ENCODE results near the gene ELP5. TPM values are rescaled to one million over a fixed set of nuclear protein-coding genes. Genes with fewer than 3 reads are reported as not detected.

Gene ELP5
- total and polyA plus RNA-seq, 2 of the 4 experiments (the other 2 are of a cell fraction), result 39.3 to 46.6 TPM

DNA sequence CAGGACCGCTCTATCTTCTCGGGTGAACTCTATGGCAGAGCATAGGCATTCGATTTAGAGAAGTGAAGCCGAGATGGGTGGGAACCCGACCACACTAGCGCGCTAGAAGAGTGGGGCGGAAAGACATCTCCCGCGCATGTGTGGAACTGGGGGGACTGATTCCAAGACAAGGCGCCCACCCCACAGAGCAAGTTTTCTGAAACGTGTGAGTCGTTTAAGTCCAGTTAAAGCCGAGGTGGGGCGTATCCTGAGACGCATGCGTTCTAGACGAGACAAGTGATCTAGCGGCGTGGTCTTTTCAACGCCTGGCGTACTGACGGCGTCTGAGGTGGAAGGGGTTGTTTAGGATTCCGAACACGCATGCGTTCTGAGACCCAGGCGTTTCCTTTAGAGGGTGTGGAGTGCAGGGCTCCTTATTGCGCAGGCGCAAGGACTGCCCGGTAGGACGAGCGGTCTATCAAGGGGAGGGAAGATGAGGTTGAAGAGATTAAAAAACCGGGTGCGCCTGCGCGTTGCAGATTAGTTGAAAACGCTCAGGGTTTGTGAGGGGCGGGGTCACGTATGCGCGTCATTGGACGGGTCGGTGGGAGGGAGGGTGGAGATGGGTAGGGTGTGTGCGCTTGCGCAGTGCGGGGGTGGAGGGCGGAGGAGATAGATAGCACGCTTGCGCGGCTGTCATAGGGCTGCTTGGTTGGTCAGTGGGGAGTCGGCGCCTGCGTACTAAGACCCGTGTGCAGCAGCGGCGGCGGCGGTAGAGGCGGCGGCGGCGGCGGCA is 55.1 kb downstream of the ELP5 start, which contains the start of gene EIF5A:
TSS of gene EIF5A (plus strand) at position 718 of the 775 bp plus-strand sequence. CDS start 2,008 bp downstream, outside the sequence.
- dilution Hi-C loops (cut with HindIII; ENCODE audit: low sequenced_read_pairs, unreplicated experiment) (no loop called here), in situ Hi-C loops (cut with MboI; ENCODE audit: low sequenced_read_pairs) (loop anchor here (10.0 kb wide), 1 partner anchor 262 kb away; the partner anchor contains the start of gene SLC16A11), intact Hi-C loops (cut with micrococcal nuclease) (no loop called here)
- Histone ChIP-seq H3K14ac (replicated peaks; ENCODE audit: low read depth, low read length) (peak within 1 kb of the TSS; percentile 57), H3K4ac (ENCODE audit: low read depth, low read length) (peak within 1 kb of the TSS; percentile 78), H2AK9ac (replicated peaks; ENCODE audit: low read depth, low read length, poor library complexity) (peak within 1 kb of the TSS; percentile 99), H3K9me3 (ENCODE audit: control insufficient read depth, insufficient read depth, low read length) (no peaks in the 10 kb centered on the region), H3K9me1 (ENCODE audit: insufficient read depth, low read length) (peaks cover 9% of the 10 kb centered on the region; the same call in 1 of the 2 replicates), H2AFZ (replicated peaks; ENCODE audit: low read length, poor library complexity) (peak within 1 kb of the TSS; percentile 93), H3K36me3 (ENCODE audit: control insufficient read depth, insufficient read depth, low read length) (peaks cover 16% of the 10 kb centered on the region), H2BK5ac (ENCODE audit: low read depth, low read length, poor library complexity, severe bottlenecking) (peak within 1 kb of the TSS; percentile 87), H2AK5ac (ENCODE audit: low read depth, low read length) (peak within 1 kb of the TSS; percentile 87; the same call in 1 of the 2 replicates), H3K9ac (ENCODE audit: low read depth, low read length) (peak within 1 kb of the TSS; percentile 77), H3K23ac (ENCODE audit: low read depth, low read length) (peak within 1 kb of the TSS; percentile 78; the same call in 1 of the 2 replicates), H3K56ac (ENCODE audit: extremely low read depth, insufficient read depth, low read length) (peak within 1 kb of the TSS; percentile 76), H2BK15ac (ENCODE audit: low read depth, low read length) (peak within 1 kb of the TSS; percentile 4; the same call in 1 of the 3 replicates), H3K4me2 (ENCODE audit: low read depth, low read length) (peak within 1 kb of the TSS; percentile 98), H4K91ac (ENCODE audit: insufficient read depth, low read depth, low read length) (peak within 1 kb of the TSS; percentile 70), H4K8ac (ENCODE audit: low read depth in 2 of 2, low read length in 2 of 2) (peak within 1 kb of the TSS; percentile 45 to 91), H2BK120ac (ENCODE audit: low read depth, low read length) (peak within 1 kb of the TSS; percentile 56; the same call in 1 of the 2 replicates), H3K27me3 (ENCODE audit: control insufficient read depth, insufficient read depth, low read length) (no peaks in the 10 kb centered on the region; the same call in 1 of the 2 replicates), H3K79me1 (ENCODE audit: low read depth in 1 of 2, low read length in 2 of 2) (peaks cover 7 to 35% of the 10 kb centered on the region in 2 experiments; a peak in 3 of 4 replicates), H3K18ac (ENCODE audit: low read depth, low read length) (peak within 1 kb of the TSS; percentile 46), H3K4me1 (ENCODE audit: control insufficient read depth, insufficient read depth, low read length) (no peaks in the 10 kb centered on the region; the same call in 1 of the 2 replicates), H2BK20ac (ENCODE audit: low read depth, low read length) (no peak within 1 kb of the TSS), H4K5ac (ENCODE audit: low read depth, low read length) (peak within 1 kb of the TSS; percentile 22), H3K4me3 (ENCODE audit: insufficient read depth, low read depth, low read length) (peak within 1 kb of the TSS; percentile 68), H3K27ac (ENCODE audit: insufficient read depth, low read length) (peak within 1 kb of the TSS; percentile 74), H4K20me1 (ENCODE audit: insufficient read depth, low read length) (peaks cover 37% of the 10 kb centered on the region)
- TF ChIP-seq CHD1 (IDR thresholded peaks at IDR 0.05; ENCODE audit: low read depth, low read length), result peak; percentile 62; the same call in 1 of the 2 replicates
- peak; percentile 97 for TF ChIP-seq CEBPB (IDR thresholded peaks at IDR 0.05; ENCODE audit: low read depth, low read length)
- peak; percentile 69; the same call in 1 of the 2 replicates for TF ChIP-seq POLR2A (IDR thresholded peaks at IDR 0.05; ENCODE audit: low read depth, low read length)
- TF ChIP-seq, protein P1, sequence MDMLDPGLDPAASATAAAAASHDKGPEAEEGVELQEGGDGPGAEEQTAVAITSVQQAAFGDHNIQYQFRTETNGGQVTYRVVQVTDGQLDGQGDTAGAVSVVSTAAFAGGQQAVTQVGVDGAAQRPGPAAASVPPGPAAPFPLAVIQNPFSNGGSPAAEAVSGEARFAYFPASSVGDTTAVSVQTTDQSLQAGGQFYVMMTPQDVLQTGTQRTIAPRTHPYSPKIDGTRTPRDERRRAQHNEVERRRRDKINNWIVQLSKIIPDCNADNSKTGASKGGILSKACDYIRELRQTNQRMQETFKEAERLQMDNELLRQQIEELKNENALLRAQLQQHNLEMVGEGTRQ (IDR thresholded peaks at IDR 0.05; ENCODE audit: low read depth, low read length), result 0 out of 2 replicates have a peak, but pooled peaks have one; percentile 2
- no peak for TF ChIP-seq RFX5 (IDR thresholded peaks at IDR 0.05; ENCODE audit: low read depth, low read length)
- no peak for TF ChIP-seq SMC3 (IDR thresholded peaks at IDR 0.05; ENCODE audit: low read depth, low read length)
- peak; percentile 97 for TF ChIP-seq MAZ (IDR thresholded peaks at IDR 0.05; ENCODE audit: borderline replicate concordance, low read depth, low read length)
- TF ChIP-seq MXI1 (IDR thresholded peaks at IDR 0.05; ENCODE audit: borderline replicate concordance, low read depth, low read length), result peak; percentile 92
- no TSS peak for BruUV-seq (replicated peaks)
- CTCF ChIA-PET, result no interaction called here
- peak; percentile 86 for ATAC-seq (ENCODE audit: low read depth)
- POLR2A ChIA-PET (ENCODE audit: unreplicated experiment), result no interaction called here
- peak; percentile 100 for DNase-seq
- 0% methylated on average over 25 of the region's 64 CpGs; no CpG with 5 or more reads in 1 of the 2 experiments for WGBS, 2 experiments (ENCODE audit: extremely low coverage in 2 of 2, insufficient read length in 1 of 2)
